Middle frontal gyrus (tissue), 1 donor: ENCODE data around the gene ANO3.
"Not testable (repeated sequence)": the region's sequence is repeated elsewhere in the genome, so short reads cannot be mapped to it uniquely, and the experiment has no call there.

Experiments
- DNase-seq: peaks from one replicate; pipeline ENCODE4 v3.0.0-alpha.2; 2015; ENCODE audit warnings: low spot score; ENCODE audit errors: extremely low spot score

Gene ANO3

GRCh38 chr11:26331911-26332571 is at the start of gene ANO3:
Gene ANO3 (plus strand): TSS chr11:26332130. CDS start chr11:26332276, 146 bp downstream.
- DNase-seq = peak; percentile 69

DNA sequence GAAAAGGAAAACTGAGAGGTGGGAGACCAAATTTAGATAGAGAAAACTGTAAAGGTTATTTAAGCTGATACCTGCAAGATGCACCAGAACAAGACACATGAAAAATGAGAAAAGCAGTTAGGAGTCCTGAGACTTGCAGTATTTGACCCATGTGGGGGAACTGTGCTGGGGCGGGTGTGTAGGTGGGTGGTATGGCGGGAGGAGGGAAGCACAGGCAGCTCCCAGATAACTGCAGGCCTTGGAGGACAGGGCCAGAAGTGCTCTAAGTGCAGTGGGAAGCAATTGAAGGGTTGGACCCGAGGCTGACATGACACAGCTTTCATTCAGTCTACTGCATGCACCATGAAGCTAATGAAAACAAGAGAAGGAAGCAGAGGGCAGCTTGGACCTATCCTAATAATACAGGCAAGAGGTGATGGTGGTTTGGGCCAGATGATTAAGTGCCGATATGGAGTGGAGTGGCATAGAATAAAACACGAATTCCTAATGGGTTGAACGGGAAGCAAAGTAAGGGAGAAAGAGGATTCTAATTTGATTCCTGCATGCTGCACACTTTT is 48.0 kb upstream of the ANO3 start:
- no peak for DNase-seq

DNA sequence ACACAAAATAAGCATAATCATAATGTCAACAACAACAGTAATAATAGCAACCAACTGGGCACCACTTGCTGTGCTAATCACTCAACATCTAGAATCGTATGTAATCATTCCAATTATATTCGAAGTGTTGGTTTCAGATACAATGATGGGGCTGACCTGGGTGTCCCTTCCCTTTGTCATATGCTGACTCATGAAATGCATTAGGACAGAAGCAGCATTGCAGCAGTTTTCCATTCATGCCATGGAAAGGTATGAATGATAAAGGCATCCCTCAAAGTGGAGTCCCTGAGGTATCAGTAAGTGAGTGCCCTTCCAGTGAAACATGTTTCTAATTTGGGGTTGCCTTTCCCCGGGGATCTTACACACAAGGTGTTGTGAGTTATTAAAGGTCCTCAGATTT is 46.3 kb upstream of the ANO3 start:
- DNase-seq = no peak

DNA sequence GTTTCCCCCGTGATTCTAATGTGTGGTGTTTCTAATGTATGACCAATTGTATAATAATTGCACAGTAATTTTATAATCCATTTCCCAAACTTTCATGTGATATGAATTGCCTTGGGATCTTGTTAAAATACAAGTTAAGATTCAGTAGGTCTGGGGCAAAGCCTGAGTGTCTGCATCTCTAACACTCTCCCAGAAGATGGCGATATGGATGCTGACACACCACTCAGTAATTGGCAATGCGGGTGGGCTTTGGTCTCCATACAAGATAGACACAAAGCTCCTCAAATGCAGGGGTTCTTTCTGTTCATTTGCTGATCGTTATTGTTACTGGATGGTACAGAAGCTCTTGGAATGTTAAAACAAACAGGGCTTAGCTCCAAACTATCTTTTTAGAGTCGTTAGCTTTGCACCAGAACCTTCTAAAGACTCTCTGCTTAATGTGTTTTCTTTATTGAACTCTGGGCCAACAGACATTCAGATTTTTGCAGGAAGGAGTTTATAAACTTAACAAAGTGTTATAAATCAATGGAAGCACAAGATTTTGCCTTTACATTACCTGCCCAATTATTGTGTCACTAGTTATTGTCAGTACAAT is 45.4 kb upstream of the ANO3 start:
- DNase-seq = no peak

DNA sequence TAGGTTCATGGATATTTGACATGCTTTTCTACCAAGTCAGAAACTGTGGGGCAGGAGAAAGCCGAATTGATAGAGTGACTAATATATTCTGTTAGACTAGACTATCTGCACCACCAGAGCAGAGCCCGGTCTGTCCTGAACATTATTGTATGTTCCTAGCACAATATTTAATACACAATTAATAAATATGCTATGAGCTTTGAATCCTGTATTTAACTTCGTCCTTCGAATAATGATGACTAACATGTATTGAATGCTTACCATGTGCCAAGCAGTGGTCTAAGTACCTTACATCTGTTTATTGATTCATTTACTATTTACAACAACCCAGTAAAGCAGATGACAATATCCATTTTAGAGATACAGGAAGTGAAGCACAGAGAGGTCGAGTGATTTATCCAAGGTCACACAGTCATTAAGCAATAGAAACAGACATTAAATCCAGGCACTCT is 44.8 kb upstream of the ANO3 start:
- no peak for DNase-seq

GRCh38 chr11:26297189-26297975 is 34.5 kb upstream of the ANO3 start:
- peak; percentile 57 for DNase-seq

GRCh38 chr11:26316372-26316771 is 15.6 kb upstream of the ANO3 start:
- not testable (repeated sequence) for DNase-seq

GRCh38 chr11:26319906-26320305 is 12.0 kb upstream of the ANO3 start:
- DNase-seq = no peak

DNA sequence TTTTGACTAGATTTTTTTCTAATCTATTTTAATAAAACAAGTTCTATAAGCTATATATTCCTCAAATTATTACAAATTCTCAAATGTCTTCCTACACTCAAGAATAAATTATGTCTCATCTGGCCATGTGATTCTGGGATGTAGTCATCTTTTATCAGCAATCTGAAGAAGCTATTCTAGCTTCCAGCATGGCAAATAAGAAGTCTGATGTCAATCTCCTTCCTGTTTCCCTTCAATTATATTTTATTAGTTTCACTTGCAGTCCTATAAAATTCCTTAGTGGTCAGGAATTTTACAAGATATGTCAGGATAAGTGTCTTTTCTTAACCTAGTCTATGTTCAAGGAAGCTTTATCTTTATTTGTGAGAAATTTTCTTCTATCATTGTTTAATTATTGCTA is 10.4 kb upstream of the ANO3 start:
- no peak for DNase-seq

DNA sequence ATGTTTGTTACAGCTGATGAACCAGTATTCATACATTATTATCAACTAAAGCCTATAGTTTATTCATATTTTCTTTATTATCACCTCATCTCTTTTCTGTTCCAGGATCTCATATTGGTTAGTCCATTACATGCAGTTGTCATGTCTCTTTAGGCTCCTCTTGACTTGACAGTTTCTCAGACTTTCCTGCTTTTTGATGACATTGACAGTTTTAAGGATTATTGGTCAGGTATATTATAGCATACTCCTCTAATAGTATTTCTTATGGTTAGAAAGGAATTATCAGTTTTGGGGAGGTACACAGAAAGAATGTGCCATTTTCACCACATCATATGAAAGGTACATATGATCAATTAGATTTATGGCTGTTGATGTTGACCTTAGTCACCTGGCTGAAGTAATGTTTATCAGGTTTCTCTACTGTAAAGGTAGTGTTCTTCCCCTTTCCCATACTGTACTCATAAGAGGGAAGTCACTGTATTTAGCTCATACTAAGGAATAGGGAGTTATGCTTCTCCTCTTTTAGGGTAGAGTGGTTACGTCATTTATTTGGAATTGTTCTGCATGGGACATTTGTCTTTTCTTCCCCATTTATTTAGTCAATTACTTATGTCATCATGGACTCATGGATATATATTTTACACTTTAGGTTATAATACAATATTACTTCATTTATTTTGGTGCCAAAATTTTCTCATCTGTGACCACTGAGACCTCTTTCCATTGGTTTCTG is 9.4 kb upstream of the ANO3 start:
- no peak for DNase-seq

- DNase-seq = no peak
These were observed 8.1 kb upstream of the ANO3 start for GRCh38 chr11:26323837-26324236.

GRCh38 chr11:26324270-26324669 is 7.7 kb upstream of the ANO3 start:
- no peak for DNase-seq

- DNase-seq = no peak
These were observed 5.0 kb upstream of the ANO3 start for GRCh38 chr11:26326793-26327400.

DNA sequence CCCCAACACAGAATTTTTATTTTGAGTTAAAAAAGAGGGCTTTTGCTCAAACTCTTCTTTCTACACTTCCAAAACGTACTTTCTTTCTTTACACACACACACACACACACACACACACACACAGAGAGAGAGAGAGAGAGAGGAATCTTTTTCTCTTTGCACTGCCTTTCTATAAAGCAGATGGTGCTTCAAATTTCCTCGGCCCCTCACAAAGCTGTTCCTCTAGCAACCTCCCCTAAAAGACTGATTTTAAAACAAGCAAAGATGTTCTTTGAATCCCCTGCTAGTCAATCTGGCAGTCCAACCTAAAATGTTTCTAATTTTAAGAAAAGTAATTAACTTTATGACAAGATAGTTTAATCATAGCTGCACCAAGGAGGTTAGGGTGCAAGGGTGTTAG is 2.7 kb upstream of the ANO3 start:
- no peak for DNase-seq

GRCh38 chr11:26330262-26330661 is 1.7 kb upstream of the ANO3 start:
- no peak for DNase-seq

DNA sequence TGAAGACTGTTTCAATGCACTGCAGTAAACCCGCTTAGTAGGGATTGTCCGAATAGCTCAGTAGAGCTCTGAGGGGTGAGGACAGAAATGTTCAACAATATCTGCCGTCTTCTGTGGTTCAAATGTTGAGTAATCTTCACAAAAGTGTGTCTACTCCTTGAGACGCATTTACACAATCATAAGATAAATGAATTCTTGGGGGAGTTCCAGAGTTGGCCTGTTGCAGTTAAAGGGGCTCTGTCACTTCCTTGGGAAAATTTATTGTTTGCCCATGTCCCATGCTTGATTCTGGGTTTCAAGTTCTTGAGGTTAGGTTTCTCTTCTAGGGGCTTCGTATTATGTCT is 614 bp downstream of the ANO3 start:
- no peak for DNase-seq

- DNase-seq = no peak
These were observed 2.0 kb downstream of the ANO3 start for GRCh38 chr11:26333906-26334305.

DNA sequence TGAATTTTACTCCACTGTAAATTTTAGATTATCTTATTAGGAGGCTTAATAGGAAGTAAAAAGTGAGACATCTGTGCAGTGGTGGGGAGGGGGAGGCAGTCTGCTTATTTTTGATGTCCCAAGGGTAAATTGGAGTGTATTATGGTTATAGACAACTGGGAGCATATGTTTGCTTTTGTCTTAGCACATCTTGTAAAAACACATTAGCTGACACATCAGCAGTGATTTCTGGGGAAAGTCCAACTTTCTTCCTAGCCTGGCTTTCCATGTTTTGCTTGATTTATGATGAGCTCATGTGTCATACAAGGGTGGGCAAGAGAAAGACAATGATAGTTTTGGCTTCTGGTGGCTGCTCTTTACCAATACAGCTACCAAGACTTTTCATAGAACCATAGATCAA is 4.0 kb downstream of the ANO3 start:
- no peak for DNase-seq

DNA sequence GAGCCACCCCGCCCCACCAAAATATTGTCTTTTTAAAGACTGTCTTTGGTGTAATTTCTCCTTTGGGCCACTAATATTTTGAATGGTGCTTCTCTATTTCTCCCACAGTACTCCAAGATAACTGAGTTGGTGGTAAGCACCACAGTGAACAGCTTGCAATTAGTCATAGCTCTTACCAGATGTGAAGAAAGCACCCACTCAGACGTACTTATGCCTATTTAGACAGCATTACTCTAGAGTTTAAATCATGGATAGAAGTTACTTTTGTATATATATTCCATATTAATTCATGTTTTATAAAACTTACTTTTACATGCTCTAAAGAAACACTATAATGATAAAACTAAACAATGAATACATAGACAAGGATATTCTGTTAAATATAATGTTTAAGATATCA is 12.7 kb downstream of the ANO3 start:
- DNase-seq = peak; percentile 53

DNA sequence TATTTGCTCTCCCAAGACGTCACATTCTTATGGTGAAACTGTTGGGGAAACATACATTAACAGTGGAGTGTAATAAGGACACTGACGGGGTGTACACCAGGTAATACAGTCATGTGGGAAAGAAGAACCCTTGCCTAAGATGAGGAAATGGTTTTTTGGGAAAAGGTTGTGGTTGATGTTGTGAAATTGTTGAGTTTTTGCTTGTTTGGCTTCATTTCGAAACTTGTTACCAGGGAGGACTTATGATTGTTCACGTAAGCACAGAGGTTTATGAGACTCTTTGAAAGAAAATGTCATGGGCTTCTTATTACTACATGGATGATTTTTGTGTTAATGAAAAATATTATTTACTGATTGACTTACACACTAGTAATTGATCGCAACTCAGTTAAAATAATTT is 16.8 kb downstream of the ANO3 start:
- DNase-seq = no peak

DNA sequence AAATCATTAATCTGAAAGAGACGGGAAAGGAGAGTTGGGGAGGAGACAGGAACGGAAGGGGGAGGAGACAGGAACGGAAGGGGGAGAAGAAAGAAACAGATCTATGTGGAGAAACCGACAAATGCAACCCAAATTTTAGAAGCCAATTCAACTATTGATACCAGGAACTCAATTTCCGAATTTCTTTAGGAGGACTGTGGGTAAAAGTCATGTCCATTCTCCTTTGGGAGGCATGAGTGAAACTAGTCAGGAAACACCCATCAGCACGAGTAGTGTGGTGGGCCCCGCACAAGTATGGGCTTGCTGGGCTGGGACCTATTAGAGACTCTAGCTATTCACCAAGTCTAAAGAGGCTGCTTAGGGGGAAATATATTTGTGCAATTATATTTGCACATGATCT is 18.1 kb downstream of the ANO3 start:
- no peak for DNase-seq
